GM19023 (cell line): Measurements from ENCODE around the gene FAM124A.

Experiments used
- ATAC-seq: cut with Tn5 transposase; IDR thresholded peaks from one replicate; pipeline ENCODE4 v1.9.1; 2021; ENCODE audit warnings: mild to moderate bottlenecking, moderate library complexity; ENCODE audit not compliant: unreplicated experiment

FAM124A gene

GRCh38 chr13:51222037-51222685 is at the start of gene FAM124A:
FAM124A (plus strand) TSS chr13:51222398; CDS start chr13:51222502, 104 bp downstream.
- peak; percentile 84 for ATAC-seq

GRCh38 chr13:51175021-51175420 is 47.2 kb upstream of the FAM124A start:
- no peak for ATAC-seq

- no peak for ATAC-seq
Measured at GRCh38 chr13:51175639-51176038, 46.6 kb upstream of the FAM124A start.

- no peak for ATAC-seq
Measured at GRCh38 chr13:51177188-51177587, 45.0 kb upstream of the FAM124A start.

GRCh38 chr13:51178456-51179074 is 43.6 kb upstream of the FAM124A start:
- ATAC-seq = no peak

GRCh38 chr13:51179432-51179971 is 42.7 kb upstream of the FAM124A start:
- no peak for ATAC-seq

GRCh38 chr13:51180853-51181511 is 41.2 kb upstream of the FAM124A start:
- ATAC-seq = no peak

- no peak for ATAC-seq
Measured at GRCh38 chr13:51181786-51182383, 40.3 kb upstream of the FAM124A start.

- no peak for ATAC-seq
Measured at GRCh38 chr13:51191743-51192142, 30.5 kb upstream of the FAM124A start.

GRCh38 chr13:51192348-51192747 is 29.9 kb upstream of the FAM124A start:
- no peak for ATAC-seq

- ATAC-seq = no peak
Measured at GRCh38 chr13:51193387-51193786, 28.8 kb upstream of the FAM124A start.

- ATAC-seq = no peak
Measured at GRCh38 chr13:51194942-51195341, 27.3 kb upstream of the FAM124A start.

GRCh38 chr13:51201886-51202285 is 20.3 kb upstream of the FAM124A start:
- no peak for ATAC-seq

GRCh38 chr13:51202477-51203046 is 19.6 kb upstream of the FAM124A start:
- ATAC-seq = no peak

GRCh38 chr13:51206584-51206983 is 15.6 kb upstream of the FAM124A start:
- ATAC-seq = no peak

GRCh38 chr13:51207881-51208280 is 14.3 kb upstream of the FAM124A start:
- ATAC-seq = no peak

GRCh38 chr13:51208716-51209115 is 13.5 kb upstream of the FAM124A start:
- no peak for ATAC-seq

- no peak for ATAC-seq
Measured at GRCh38 chr13:51211910-51212309, 10.3 kb upstream of the FAM124A start.

- no peak for ATAC-seq
Measured at GRCh38 chr13:51212758-51213157, 9.4 kb upstream of the FAM124A start.

GRCh38 chr13:51213173-51213728 is 8.9 kb upstream of the FAM124A start:
- ATAC-seq = no peak

GRCh38 chr13:51218626-51219025 is 3.6 kb upstream of the FAM124A start:
- ATAC-seq = no peak
